22Rv1 (cell line): Measurements from ENCODE around the gene MCRIP1.
A peak's percentile ranks its signal among the peaks of the same experiment; 100 is the strongest.

Experiments used
- H3K27ac ChIP-seq: fragments of 450-650 bp; 2 replicates; pipeline ENCODE4 v1.5.1; 2017
- CTCF ChIP-seq: fragments of 450-650 bp; IDR thresholded peaks from 2 replicates; pipeline ENCODE4 v1.5.1; 2017; ENCODE audit warnings: mild to moderate bottlenecking
- ZFX ChIP-seq: fragments of 450-650 bp; IDR thresholded peaks from 2 replicates; pipeline ENCODE4 v1.6.1; 2017; ENCODE audit warnings: antibody characterized with exemption, borderline replicate concordance

MCRIP1 gene

DNA sequence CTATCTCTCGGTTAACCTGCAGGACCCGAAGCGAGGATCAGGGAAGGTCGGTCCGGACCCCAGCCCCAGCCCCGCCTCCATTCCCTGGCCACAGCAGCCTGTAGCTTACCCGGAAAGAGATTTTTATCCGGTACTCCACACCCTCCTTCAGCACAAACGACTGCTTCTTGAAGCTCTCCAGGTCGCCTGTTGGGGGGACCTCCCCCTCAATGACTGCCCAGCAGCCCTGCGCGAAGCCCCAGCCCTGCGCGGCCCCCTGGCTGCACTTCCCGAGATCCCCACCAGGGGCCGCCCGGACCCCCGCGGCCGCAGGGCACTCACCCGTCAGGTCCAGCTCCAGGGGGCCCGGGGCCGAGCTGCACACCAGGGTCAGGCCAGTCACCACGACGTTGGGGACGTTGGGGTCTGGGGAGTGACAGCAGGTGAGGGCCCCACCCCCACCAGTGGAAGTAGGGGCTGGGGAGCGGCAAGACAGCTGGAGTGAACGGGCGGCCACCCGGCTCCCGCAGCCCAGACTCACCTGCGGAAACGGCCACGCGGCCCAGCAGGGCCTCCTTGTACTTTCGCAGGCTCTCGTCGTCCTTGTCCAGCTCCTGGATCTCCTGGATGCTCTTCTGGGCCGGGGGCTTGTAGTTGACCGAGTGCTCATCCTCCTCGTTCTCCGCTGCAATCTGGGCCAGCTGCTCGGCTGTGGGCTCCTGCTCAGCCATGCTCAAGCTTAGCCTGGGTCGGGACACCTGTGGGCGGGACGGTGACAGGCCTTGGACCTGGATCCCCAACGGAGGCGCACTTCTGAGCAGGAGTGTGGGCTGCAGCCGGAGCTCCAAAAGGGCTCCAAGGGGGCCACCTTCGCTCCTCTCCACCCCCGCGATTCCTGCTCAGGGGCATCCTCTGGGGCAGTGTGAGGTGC is 36.4 kb upstream of the MCRIP1 start:
- H3K27ac ChIP-seq: peak overlapping the region; percentile 99
- TF ChIP-seq ZFX (no peak), CTCF (peak; percentile 84)

DNA sequence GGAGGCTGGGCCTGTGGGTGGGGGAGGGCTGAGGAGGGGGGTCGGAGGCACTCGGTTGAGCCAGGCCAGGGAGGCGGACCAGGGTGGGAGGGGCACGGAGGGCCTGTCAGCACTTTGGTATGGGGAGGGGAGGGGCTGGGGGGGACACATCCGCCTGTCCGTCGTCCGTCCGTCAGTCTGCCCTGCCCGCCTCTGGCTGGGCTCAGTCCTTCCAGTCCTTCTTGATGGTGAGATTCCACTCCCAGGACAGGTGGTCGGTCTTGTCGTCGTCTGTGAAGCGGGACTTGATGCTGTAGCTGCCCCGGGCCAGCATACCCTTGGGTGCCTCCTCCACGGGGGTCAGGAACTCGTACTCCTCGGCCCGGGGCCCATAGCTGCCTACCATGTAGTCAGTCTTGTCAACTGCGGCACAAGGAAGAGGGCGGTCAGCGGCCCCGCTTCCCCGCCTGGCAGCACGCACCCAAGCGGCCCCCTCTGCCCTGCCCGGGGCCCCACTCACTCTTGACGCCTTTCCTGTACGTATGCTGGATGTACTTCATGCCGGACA is 35.7 kb upstream of the MCRIP1 start:
- H3K27ac ChIP-seq: peak overlapping the region; percentile 99

GRCh38 chr17:81867991-81868673 is 35.0 kb upstream of the MCRIP1 start:
- TF ChIP-seq CTCF (no peak), ZFX (no peak)
- H3K27ac ChIP-seq: peak overlapping the region; percentile 99

More for the DNA sequence above, 35.7 kb upstream of the MCRIP1 start:
- TF ChIP-seq ZFX: no peak
- TF ChIP-seq CTCF: no peak

GRCh38 chr17:81867170-81867990 is 34.3 kb upstream of the MCRIP1 start:
- peak overlapping the region; percentile 99 for H3K27ac ChIP-seq
- TF ChIP-seq ZFX: no peak
- no peak for TF ChIP-seq CTCF

GRCh38 chr17:81866440-81867169 is 33.5 kb upstream of the MCRIP1 start:
- H3K27ac ChIP-seq: peak overlapping the region; percentile 99
- TF ChIP-seq ZFX (no peak), CTCF (no peak)

- TF ChIP-seq CTCF (no peak), ZFX (no peak)
- peak overlapping the region; percentile 99 for H3K27ac ChIP-seq
Measured at GRCh38 chr17:81865733-81866439, 32.8 kb upstream of the MCRIP1 start.
